GM13976 (cell line): ENCODE data around the gene ANKRD13D.
"Not testable (repeated sequence)": the region's sequence is repeated elsewhere in the genome, so short reads cannot be mapped to it uniquely, and the experiment has no call there.

Experiments used
- DNase-seq: peaks from one replicate; pipeline ENCODE4 v3.0.0; 2012; ENCODE audit warnings: low spot score
- CTCF ChIP-seq: IDR thresholded peaks from 2 replicates; pipeline ENCODE4 v1.5.1; 2012; ENCODE audit warnings: borderline replicate concordance, mild to moderate bottlenecking; ENCODE audit not compliant: insufficient read depth; ENCODE audit errors: extremely low read depth, missing control alignments, control extremely low read depth
- in situ Hi-C: fragments of 300-500 bp; cut with MboI; formaldehyde crosslinking; loops from one replicate; pipeline ENCODE4 v1.12.0; 2022; ENCODE audit warnings: low sequenced_read_pairs, mixed read lengths, inconsistent platforms; ENCODE audit not compliant: unreplicated experiment

Gene ANKRD13D

GRCh38 chr11:67254798-67255197 lies 34.3 kb upstream of the ANKRD13D start:
- TF ChIP-seq CTCF = no peak
- in situ Hi-C loops = no loop called here
- DNase-seq = no peak

- no peak for DNase-seq
- TF ChIP-seq CTCF = no peak
- in situ Hi-C loops = no loop called here
These were observed 33.8 kb upstream of the ANKRD13D start for GRCh38 chr11:67255353-67255752.

- TF ChIP-seq CTCF = no peak
- in situ Hi-C loops = no loop called here
- DNase-seq = no peak
These were observed 33.2 kb upstream of the ANKRD13D start for GRCh38 chr11:67255864-67256263.

- TF ChIP-seq CTCF = no peak
- in situ Hi-C loops = no loop called here
- no peak for DNase-seq
These were observed 32.5 kb upstream of the ANKRD13D start for GRCh38 chr11:67256477-67257135.

- in situ Hi-C loops = loop anchor here (5.0 to 10.0 kb wide), 2 partner anchors 52 to 124 kb away; no protein-coding TSS in a partner anchor
These were observed 28.7 kb upstream of the ANKRD13D start for GRCh38 chr11:67260406-67260805.

GRCh38 chr11:67260885-67261639 lies 28.0 kb upstream of the ANKRD13D start:
- not testable (repeated sequence) for DNase-seq
- in situ Hi-C loops = loop anchor here (5.0 to 10.0 kb wide), 2 partner anchors 51 to 124 kb away; no protein-coding TSS in a partner anchor

More at GRCh38 chr11:67260406-67260805, 28.7 kb upstream of the ANKRD13D start:
- no peak for DNase-seq
- TF ChIP-seq CTCF = no peak

- in situ Hi-C loops = loop anchor here (5.0 to 10.0 kb wide), 2 partner anchors 51 to 123 kb away; no protein-coding TSS in a partner anchor
These were observed 27.5 kb upstream of the ANKRD13D start for GRCh38 chr11:67261640-67261945.

More at GRCh38 chr11:67261640-67261945, 27.5 kb upstream of the ANKRD13D start:
- no peak for TF ChIP-seq CTCF
- no peak for DNase-seq
